ENCODE results near the gene PKM. TPM values are rescaled to one million over a fixed set of nuclear protein-coding genes. Genes with fewer than 3 reads are reported as not detected.

PKM gene
- total and polyA plus RNA-seq, 9 of the 15 experiments (the other 6 are each of a cell fraction or from before 2014, with no cell fraction given): 140 to 825 (median 383) TPM

DNA sequence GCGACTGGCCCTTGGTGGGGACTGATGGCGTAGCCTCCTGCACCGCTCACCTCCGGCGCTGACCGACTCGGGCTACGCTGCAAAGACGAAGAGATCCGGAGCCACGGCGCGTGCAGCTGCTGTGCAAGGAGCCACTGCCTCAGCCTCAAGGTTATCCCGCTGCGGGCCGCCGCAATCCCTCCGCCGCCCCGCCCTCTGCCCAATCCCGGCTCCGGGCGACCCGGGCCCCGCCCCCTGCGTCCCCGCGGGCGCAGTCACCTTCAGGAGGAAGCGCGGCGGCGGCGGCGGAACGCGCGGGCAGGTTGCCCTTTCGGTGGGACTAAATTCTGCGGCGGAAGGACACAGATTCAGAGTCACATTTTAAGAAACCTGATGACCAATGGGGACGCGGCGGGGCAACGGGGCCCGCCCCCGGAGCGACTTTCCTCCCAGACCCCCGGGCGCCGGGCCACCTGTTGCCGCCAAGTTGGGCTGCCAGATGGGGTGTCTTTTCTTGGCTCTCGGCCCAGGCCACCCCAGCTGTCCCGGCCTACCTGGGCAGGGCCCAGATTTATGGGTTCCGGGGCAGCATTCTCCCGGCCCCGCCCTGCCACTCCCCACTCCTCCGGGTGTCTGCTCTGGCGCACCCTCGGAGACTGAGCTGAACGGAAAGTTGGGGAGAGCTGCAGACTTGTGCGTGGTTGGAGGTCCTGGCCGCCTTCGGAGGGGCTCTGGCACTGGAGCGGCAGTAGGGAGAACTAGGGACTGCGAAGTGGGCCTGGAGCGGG lies at the start of gene PKM (continued):
- TF ChIP-seq, protein P1, sequence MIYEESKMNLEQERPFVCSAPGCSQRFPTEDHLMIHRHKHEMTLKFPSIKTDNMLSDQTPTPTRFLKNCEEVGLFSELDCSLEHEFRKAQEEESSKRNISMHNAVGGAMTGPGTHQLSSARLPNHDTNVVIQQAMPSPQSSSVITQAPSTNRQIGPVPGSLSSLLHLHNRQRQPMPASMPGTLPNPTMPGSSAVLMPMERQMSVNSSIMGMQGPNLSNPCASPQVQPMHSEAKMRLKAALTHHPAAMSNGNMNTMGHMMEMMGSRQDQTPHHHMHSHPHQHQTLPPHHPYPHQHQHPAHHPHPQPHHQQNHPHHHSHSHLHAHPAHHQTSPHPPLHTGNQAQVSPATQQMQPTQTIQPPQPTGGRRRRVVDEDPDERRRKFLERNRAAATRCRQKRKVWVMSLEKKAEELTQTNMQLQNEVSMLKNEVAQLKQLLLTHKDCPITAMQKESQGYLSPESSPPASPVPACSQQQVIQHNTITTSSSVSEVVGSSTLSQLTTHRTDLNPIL (CRISPR knock-in tag; IDR thresholded peaks at IDR 0.05): no peak
- TF ChIP-seq, protein P2, sequence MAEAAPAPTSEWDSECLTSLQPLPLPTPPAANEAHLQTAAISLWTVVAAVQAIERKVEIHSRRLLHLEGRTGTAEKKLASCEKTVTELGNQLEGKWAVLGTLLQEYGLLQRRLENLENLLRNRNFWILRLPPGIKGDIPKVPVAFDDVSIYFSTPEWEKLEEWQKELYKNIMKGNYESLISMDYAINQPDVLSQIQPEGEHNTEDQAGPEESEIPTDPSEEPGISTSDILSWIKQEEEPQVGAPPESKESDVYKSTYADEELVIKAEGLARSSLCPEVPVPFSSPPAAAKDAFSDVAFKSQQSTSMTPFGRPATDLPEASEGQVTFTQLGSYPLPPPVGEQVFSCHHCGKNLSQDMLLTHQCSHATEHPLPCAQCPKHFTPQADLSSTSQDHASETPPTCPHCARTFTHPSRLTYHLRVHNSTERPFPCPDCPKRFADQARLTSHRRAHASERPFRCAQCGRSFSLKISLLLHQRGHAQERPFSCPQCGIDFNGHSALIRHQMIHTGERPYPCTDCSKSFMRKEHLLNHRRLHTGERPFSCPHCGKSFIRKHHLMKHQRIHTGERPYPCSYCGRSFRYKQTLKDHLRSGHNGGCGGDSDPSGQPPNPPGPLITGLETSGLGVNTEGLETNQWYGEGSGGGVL (CRISPR knock-in tag; IDR thresholded peaks at IDR 0.05): no peak
- TF ChIP-seq KAT8 (IDR thresholded peaks at IDR 0.05; ENCODE audit: low read depth): no peak
- TF ChIP-seq LCOR (CRISPR knock-in tag; IDR thresholded peaks at IDR 0.05): peak; percentile 90
- TF ChIP-seq EP300 (IDR thresholded peaks at IDR 0.05; ENCODE audit: low read length): peak; percentile 48; the same call in 1 of the 2 replicates
- TF ChIP-seq, protein P3, sequence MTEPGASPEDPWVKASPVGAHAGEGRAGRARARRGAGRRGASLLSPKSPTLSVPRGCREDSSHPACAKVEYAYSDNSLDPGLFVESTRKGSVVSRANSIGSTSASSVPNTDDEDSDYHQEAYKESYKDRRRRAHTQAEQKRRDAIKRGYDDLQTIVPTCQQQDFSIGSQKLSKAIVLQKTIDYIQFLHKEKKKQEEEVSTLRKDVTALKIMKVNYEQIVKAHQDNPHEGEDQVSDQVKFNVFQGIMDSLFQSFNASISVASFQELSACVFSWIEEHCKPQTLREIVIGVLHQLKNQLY (CRISPR knock-in tag; conservative IDR thresholded peaks at IDR 0.05): no peak
- TF ChIP-seq, protein P4, sequence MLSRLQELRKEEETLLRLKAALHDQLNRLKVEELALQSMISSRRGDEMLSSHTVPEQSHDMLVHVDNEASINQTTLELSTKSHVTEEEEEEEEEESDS (CRISPR knock-in tag; IDR thresholded peaks at IDR 0.05): no peak
- TF ChIP-seq, protein P5, sequence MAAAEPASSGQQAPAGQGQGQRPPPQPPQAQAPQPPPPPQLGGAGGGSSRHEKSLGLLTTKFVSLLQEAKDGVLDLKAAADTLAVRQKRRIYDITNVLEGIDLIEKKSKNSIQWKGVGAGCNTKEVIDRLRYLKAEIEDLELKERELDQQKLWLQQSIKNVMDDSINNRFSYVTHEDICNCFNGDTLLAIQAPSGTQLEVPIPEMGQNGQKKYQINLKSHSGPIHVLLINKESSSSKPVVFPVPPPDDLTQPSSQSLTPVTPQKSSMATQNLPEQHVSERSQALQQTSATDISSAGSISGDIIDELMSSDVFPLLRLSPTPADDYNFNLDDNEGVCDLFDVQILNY (CRISPR knock-in tag; IDR thresholded peaks at IDR 0.05): no peak
- TF ChIP-seq CEBPB (tag; IDR thresholded peaks at IDR 0.05): no peak
- TF ChIP-seq XRCC4 (IDR thresholded peaks at IDR 0.05; ENCODE audit: extremely low read depth, insufficient read depth, insufficient read length): no peak
- no peak for TF ChIP-seq ZNF583 (CRISPR knock-in tag; IDR thresholded peaks at IDR 0.05)
- no peak for TF ChIP-seq SLC30A9 (CRISPR knock-in tag; IDR thresholded peaks at IDR 0.05)
- no peak for TF ChIP-seq SMARCA4 (IDR thresholded peaks at IDR 0.05)
- TF ChIP-seq TARDBP (IDR thresholded peaks at IDR 0.05): peak; percentile 83; the same call in 1 of the 2 replicates
- TF ChIP-seq FOXJ2 (tag; IDR thresholded peaks at IDR 0.05): no peak
- TF ChIP-seq ZFX (CRISPR knock-in tag; IDR thresholded peaks at IDR 0.05): peak; percentile 31
- TF ChIP-seq RB1 (IDR thresholded peaks at IDR 0.05; ENCODE audit: low read depth): peak; percentile 77; the same call in 1 of the 2 replicates
- no peak for TF ChIP-seq SRSF9 (IDR thresholded peaks at IDR 0.05; ENCODE audit: borderline replicate concordance, low read depth, low read length)
- TF ChIP-seq STAT5B (CRISPR knock-in tag; IDR thresholded peaks at IDR 0.05): no peak
- peak; percentile 86 for TF ChIP-seq SAP30 (IDR thresholded peaks at IDR 0.05; ENCODE audit: borderline replicate concordance, insufficient read depth, low read depth, low read length, poor library complexity, severe bottlenecking)
- TF ChIP-seq HNRNPK (IDR thresholded peaks at IDR 0.05; ENCODE audit: low read depth, low read length, poor library complexity, severe bottlenecking): no peak
- TF ChIP-seq NBN (IDR thresholded peaks at IDR 0.05; ENCODE audit: low read depth): no peak; the same call in 1 of the 2 replicates
- TF ChIP-seq U2AF1 (optimal IDR thresholded peaks at IDR 0.05; ENCODE audit: low read depth, low read length): no peak
- no peak for TF ChIP-seq LEF1 (IDR thresholded peaks at IDR 0.05)
- TF ChIP-seq L3MBTL2 (IDR thresholded peaks at IDR 0.05): peak; percentile 46; the same call in 1 of the 2 replicates
